Measurements from ENCODE around the gene LCN12.
"Not testable (repeated sequence)": the region's sequence is repeated elsewhere in the genome, so short reads cannot be mapped to it uniquely, and the experiment has no call there.

The LCN12 gene

DNA sequence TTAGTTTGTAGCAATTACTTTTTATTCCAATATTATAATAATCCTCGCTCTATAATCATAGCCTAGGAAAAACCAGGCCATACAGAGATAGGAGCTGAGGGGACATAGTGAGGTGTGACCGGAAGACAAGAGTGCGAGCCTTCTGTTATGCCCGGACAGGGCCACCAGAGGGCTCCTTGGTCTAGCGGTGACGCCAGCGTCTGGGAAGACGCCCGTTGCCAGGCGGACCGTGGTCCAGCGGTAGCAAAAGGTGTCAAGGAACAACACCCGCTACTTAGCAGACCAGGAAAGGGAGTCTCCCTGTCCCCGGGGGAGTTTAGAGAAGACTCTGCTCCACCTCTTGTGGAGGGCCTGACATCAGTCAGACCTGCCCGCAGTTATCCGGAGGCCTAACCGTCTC, 52.2 kb downstream of the LCN12 start:
- TF ChIP-seq, protein P1, sequence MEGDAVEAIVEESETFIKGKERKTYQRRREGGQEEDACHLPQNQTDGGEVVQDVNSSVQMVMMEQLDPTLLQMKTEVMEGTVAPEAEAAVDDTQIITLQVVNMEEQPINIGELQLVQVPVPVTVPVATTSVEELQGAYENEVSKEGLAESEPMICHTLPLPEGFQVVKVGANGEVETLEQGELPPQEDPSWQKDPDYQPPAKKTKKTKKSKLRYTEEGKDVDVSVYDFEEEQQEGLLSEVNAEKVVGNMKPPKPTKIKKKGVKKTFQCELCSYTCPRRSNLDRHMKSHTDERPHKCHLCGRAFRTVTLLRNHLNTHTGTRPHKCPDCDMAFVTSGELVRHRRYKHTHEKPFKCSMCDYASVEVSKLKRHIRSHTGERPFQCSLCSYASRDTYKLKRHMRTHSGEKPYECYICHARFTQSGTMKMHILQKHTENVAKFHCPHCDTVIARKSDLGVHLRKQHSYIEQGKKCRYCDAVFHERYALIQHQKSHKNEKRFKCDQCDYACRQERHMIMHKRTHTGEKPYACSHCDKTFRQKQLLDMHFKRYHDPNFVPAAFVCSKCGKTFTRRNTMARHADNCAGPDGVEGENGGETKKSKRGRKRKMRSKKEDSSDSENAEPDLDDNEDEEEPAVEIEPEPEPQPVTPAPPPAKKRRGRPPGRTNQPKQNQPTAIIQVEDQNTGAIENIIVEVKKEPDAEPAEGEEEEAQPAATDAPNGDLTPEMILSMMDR (IDR thresholded peaks at IDR 0.05), result peak; percentile 22
- not testable (repeated sequence) for H3K27ac Mint-ChIP-seq; H3K36me3 Mint-ChIP-seq (ENCODE audit: low read depth); DNase-seq; H3K4me3 Mint-ChIP-seq
- Mint-ChIP-seq H3K27me3 (ENCODE audit: low read depth, poor library complexity) (peaks cover 14% of the 10 kb centered on the region), H3K4me1 (peaks cover 16% of the 10 kb centered on the region), H3K9me3 (peaks cover 24% of the 10 kb centered on the region)
